HepG2 (cell line): ENCODE results near the gene WDR18. TPM values are rescaled to one million over a fixed set of nuclear protein-coding genes. Genes with fewer than 3 reads are reported as not detected.

Experiments used
- CEBPG ChIP-seq: IDR thresholded peaks from 2 replicates; pipeline ENCODE4 v1.6.1; 2016
- ZNF317 ChIP-seq: sonication (generic); formaldehyde crosslinking; IDR thresholded peaks from 2 replicates; pipeline ENCODE4 v1.5.0; 2020; ENCODE audit warnings: mild to moderate bottlenecking, missing genetic modification reagents
- polyA plus RNA-seq, 8 experiments: library from polyadenylated mRNA; depleted of rRNA in 3 of 8; stranded (reverse) in 7 of 8; unstranded in 1 of 8; fragments of >200 nt; fragmentation: Illumina TruSeq in 4 of 8; extraction: Trizol in 4 of 8; gene quantifications; 2 replicates each; pipeline versions ENCODE4 v1.2.1 to v1.2.3, GENCODE V29; 2011 to 2016; ENCODE audit warnings: low read depth in 4 of 8, missing spikeins in 1 of 8, mixed read lengths in 1 of 8; ENCODE audit not compliant: insufficient read depth in 1 of 8
- total RNA-seq, 5 experiments: library from RNA; depleted of rRNA; stranded (reverse); fragments of >200 nt; fragmentation: Illumina TruSeq; extraction: Trizol; gene quantifications; 2 replicates each; pipeline ENCODE4 v1.2.3, GENCODE V29; 2016; ENCODE audit warnings: low read depth in 1 of 5
- TF ChIP-seq, protein P1 (sequence below), 2 experiments: fragments of 450-650 bp in 1 of 2; sonication (generic) in 1 of 2; formaldehyde crosslinking in 1 of 2; IDR thresholded peaks; 2 replicates each; pipeline versions ENCODE4 v1.6.1 to v1.8.0; 2016 to 2022; ENCODE audit warnings: antibody characterized with exemption in 1 of 2, mild to moderate bottlenecking in 1 of 2, missing genetic modification reagents in 1 of 2
- TF ChIP-seq, protein P2 (sequence below): sonication (generic); formaldehyde crosslinking; IDR thresholded peaks from 2 replicates; pipeline ENCODE4 v1.4.0; 2020; ENCODE audit warnings: missing genetic modification reagents

WDR18 gene
- total and polyA plus RNA-seq, 2 of the 13 experiments (the other 11 are each of a cell fraction or from before 2014, with no cell fraction given): 36.4 to 47.6 TPM

DNA sequence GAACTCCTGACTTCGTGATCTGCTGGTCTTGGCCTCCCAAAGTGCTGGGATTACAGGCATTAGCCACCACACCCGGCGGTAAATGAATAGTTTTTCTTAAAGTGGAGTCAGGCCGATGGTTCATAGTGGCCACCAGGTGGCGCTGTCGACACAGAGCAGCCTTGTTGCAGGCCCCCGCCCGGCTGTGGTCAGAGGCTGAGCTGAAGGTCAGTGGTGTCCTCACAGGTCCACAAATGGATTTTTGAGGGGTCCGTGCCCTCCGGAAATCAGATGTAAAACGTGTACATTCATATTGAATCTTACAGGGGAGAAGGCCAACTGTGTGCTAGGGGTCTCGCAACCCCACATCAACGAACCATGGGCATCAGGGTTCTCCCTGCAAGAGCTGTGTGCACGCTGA is 13.4 kb upstream of the WDR18 start (continued):
- TF ChIP-seq, protein P1, sequence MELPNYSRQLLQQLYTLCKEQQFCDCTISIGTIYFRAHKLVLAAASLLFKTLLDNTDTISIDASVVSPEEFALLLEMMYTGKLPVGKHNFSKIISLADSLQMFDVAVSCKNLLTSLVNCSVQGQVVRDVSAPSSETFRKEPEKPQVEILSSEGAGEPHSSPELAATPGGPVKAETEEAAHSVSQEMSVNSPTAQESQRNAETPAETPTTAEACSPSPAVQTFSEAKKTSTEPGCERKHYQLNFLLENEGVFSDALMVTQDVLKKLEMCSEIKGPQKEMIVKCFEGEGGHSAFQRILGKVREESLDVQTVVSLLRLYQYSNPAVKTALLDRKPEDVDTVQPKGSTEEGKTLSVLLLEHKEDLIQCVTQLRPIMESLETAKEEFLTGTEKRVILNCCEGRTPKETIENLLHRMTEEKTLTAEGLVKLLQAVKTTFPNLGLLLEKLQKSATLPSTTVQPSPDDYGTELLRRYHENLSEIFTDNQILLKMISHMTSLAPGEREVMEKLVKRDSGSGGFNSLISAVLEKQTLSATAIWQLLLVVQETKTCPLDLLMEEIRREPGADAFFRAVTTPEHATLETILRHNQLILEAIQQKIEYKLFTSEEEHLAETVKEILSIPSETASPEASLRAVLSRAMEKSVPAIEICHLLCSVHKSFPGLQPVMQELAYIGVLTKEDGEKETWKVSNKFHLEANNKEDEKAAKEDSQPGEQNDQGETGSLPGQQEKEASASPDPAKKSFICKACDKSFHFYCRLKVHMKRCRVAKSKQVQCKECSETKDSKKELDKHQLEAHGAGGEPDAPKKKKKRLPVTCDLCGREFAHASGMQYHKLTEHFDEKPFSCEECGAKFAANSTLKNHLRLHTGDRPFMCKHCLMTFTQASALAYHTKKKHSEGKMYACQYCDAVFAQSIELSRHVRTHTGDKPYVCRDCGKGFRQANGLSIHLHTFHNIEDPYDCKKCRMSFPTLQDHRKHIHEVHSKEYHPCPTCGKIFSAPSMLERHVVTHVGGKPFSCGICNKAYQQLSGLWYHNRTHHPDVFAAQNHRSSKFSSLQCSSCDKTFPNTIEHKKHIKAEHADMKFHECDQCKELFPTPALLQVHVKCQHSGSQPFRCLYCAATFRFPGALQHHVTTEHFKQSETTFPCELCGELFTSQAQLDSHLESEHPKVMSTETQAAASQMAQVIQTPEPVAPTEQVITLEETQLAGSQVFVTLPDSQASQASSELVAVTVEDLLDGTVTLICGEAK (IDR thresholded peaks at IDR 0.05): no peak
- TF ChIP-seq, protein P1 (CRISPR knock-in tag; IDR thresholded peaks at IDR 0.05): no peak
- no peak for TF ChIP-seq ZNF317 (CRISPR knock-in tag)
- TF ChIP-seq CEBPG: no peak
- TF ChIP-seq, protein P2, sequence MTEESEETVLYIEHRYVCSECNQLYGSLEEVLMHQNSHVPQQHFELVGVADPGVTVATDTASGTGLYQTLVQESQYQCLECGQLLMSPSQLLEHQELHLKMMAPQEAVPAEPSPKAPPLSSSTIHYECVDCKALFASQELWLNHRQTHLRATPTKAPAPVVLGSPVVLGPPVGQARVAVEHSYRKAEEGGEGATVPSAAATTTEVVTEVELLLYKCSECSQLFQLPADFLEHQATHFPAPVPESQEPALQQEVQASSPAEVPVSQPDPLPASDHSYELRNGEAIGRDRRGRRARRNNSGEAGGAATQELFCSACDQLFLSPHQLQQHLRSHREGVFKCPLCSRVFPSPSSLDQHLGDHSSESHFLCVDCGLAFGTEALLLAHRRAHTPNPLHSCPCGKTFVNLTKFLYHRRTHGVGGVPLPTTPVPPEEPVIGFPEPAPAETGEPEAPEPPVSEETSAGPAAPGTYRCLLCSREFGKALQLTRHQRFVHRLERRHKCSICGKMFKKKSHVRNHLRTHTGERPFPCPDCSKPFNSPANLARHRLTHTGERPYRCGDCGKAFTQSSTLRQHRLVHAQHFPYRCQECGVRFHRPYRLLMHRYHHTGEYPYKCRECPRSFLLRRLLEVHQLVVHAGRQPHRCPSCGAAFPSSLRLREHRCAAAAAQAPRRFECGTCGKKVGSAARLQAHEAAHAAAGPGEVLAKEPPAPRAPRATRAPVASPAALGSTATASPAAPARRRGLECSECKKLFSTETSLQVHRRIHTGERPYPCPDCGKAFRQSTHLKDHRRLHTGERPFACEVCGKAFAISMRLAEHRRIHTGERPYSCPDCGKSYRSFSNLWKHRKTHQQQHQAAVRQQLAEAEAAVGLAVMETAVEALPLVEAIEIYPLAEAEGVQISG (CRISPR knock-in tag): peak; percentile 43; the same call in 1 of the 2 replicates
